H1 (cell line): Measurements from ENCODE around the gene TFF2.

Experiments used
- CHD1 ChIP-seq: IDR thresholded peaks from 2 replicates; pipeline ENCODE4 v1.6.1; 2012; ENCODE audit warnings: low read depth, low read length, improper control_type of control experiment
- CHD2 ChIP-seq: IDR thresholded peaks from 2 replicates; pipeline ENCODE4 v1.6.1; 2012; ENCODE audit warnings: low read length, improper control_type of control experiment
- EGR1 ChIP-seq: IDR thresholded peaks from 2 replicates; pipeline ENCODE4 v1.6.1; 2011; ENCODE audit warnings: low read depth, low read length, borderline replicate concordance
- GABPA ChIP-seq: IDR thresholded peaks from 2 replicates; pipeline ENCODE4 v1.6.1; 2011; ENCODE audit warnings: mild to moderate bottlenecking, low read length, moderate library complexity, borderline replicate concordance; ENCODE audit not compliant: insufficient read depth
- JUND ChIP-seq: IDR thresholded peaks from 2 replicates; pipeline ENCODE4 v1.6.1; 2011; ENCODE audit warnings: mild to moderate bottlenecking, improper control_type of control experiment, low read length
- POLR2A ChIP-seq, 2 experiments: IDR thresholded peaks; 1 replicate in 1 of 2; 2 replicates in 1 of 2; pipeline ENCODE4 v1.6.1; 2011; ENCODE audit warnings: low read depth in 2 of 2, low read length in 2 of 2, mild to moderate bottlenecking in 2 of 2; ENCODE audit errors: control extremely low read depth in 1 of 2
- POLR2AphosphoS5 ChIP-seq: IDR thresholded peaks from 2 replicates; pipeline ENCODE4 v1.6.1; 2011; ENCODE audit warnings: low read depth, low read length
- SIN3A ChIP-seq, 2 experiments: IDR thresholded peaks in 1 of 2; conservative IDR thresholded peaks in 1 of 2; 2 replicates each; pipeline ENCODE4 v1.6.1; 2011 to 2012; ENCODE audit warnings: low read length in 2 of 2, improper control_type of control experiment in 1 of 2, low read depth in 1 of 2, mild to moderate bottlenecking in 1 of 2
- SRF ChIP-seq: IDR thresholded peaks from 2 replicates; pipeline ENCODE4 v1.6.1; 2011; ENCODE audit warnings: mild to moderate bottlenecking, low read depth, low read length, moderate library complexity
- TEAD4 ChIP-seq: IDR thresholded peaks from 2 replicates; pipeline ENCODE4 v1.6.1; 2012; ENCODE audit warnings: low read depth, low read length, inconsistent platforms, mixed read lengths
- TF ChIP-seq, protein P1 (sequence below), 3 experiments: IDR thresholded peaks; 1 replicate in 2 of 3; 2 replicates in 1 of 3; pipeline versions ENCODE4 v1.5.1 to v1.6.1; 2011; ENCODE audit warnings: low read length in 3 of 3, mild to moderate bottlenecking in 3 of 3, inconsistent platforms in 2 of 3, low read depth in 1 of 3, moderate library complexity in 1 of 3; ENCODE audit not compliant: insufficient read depth in 1 of 3; ENCODE audit errors: control extremely low read depth in 1 of 3

- TF ChIP-seq POLR2AphosphoS5 (no peak), JUND (no peak), POLR2A (IDR thresholded peaks at IDR 0.05; ENCODE audit: control extremely low read depth in 1 of 2, low read depth in 2 of 2, low read length in 2 of 2) (no peak), SIN3A (conservative IDR thresholded peaks at IDR 0.05 in 1 of 2, IDR thresholded peaks at IDR 0.05 in 1 of 2; ENCODE audit: low read depth in 1 of 2, low read length in 2 of 2) (no peak), TEAD4 (no peak), SRF (no peak), GABPA (0 out of 2 replicates have a peak, but pooled peaks have one; percentile 22), EGR1 (no peak), CHD2 (no peak), CHD1 (no peak)
- TF ChIP-seq, protein P1, sequence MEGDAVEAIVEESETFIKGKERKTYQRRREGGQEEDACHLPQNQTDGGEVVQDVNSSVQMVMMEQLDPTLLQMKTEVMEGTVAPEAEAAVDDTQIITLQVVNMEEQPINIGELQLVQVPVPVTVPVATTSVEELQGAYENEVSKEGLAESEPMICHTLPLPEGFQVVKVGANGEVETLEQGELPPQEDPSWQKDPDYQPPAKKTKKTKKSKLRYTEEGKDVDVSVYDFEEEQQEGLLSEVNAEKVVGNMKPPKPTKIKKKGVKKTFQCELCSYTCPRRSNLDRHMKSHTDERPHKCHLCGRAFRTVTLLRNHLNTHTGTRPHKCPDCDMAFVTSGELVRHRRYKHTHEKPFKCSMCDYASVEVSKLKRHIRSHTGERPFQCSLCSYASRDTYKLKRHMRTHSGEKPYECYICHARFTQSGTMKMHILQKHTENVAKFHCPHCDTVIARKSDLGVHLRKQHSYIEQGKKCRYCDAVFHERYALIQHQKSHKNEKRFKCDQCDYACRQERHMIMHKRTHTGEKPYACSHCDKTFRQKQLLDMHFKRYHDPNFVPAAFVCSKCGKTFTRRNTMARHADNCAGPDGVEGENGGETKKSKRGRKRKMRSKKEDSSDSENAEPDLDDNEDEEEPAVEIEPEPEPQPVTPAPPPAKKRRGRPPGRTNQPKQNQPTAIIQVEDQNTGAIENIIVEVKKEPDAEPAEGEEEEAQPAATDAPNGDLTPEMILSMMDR (IDR thresholded peaks at IDR 0.05; ENCODE audit: control extremely low read depth in 1 of 3, insufficient read depth in 1 of 3, low read depth in 1 of 3, low read length in 3 of 3), result no peak
Measured at GRCh38 chr21:42313501-42313969, 37.3 kb downstream of the TFF2 start.
